GM21717 (cell line): Measurements from ENCODE around the gene ZNF571.

Experiments used
- ATAC-seq: cut with Tn5 transposase; IDR thresholded peaks from one replicate; pipeline ENCODE4 v1.9.1; 2021; ENCODE audit warnings: mild to moderate bottlenecking, moderate library complexity; ENCODE audit not compliant: unreplicated experiment

The ZNF571 gene

DNA sequence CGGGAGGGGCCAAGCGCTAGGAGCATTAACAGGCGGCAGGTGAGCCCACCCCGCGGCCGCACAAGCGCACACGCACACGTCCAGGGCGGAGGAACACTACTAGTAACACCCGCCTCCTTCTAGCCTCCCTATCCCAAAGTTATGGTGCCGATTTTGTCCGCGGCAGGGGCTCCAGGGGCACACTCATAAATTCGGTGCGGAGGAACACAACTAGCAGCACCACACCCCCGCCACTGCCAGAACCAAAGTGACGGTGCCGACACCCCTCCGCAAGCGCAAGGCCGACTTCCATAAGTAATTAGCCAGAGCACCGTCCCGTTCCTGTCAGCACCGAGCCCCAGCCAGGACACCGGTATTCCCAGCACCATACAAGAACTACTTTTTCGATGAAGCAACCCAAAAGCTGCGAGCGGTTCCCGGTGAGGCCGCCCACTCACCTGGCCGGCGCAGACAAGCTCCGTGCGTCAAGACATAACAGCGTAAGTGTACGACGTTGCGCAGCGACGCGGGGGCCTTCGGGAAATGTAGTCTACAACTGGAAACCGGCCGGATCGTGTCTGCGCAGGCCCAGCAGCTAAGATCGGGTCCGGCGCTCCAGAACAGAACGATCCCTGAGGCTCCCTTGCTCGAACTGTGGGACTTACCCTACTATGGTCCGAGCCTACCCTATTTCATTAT, at the start of gene ZNF571, which contains the start of gene ZNF540:
Gene ZNF571, minus strand, starts transcription at position 489 of the 678 bp plus-strand sequence. CDS start 8,116 bp downstream, outside the sequence.
Gene ZNF540, plus strand, starts transcription at position 573 of the 678 bp plus-strand sequence. CDS start 3,572 bp downstream, outside the sequence.
- ATAC-seq: peak; percentile 93

DNA sequence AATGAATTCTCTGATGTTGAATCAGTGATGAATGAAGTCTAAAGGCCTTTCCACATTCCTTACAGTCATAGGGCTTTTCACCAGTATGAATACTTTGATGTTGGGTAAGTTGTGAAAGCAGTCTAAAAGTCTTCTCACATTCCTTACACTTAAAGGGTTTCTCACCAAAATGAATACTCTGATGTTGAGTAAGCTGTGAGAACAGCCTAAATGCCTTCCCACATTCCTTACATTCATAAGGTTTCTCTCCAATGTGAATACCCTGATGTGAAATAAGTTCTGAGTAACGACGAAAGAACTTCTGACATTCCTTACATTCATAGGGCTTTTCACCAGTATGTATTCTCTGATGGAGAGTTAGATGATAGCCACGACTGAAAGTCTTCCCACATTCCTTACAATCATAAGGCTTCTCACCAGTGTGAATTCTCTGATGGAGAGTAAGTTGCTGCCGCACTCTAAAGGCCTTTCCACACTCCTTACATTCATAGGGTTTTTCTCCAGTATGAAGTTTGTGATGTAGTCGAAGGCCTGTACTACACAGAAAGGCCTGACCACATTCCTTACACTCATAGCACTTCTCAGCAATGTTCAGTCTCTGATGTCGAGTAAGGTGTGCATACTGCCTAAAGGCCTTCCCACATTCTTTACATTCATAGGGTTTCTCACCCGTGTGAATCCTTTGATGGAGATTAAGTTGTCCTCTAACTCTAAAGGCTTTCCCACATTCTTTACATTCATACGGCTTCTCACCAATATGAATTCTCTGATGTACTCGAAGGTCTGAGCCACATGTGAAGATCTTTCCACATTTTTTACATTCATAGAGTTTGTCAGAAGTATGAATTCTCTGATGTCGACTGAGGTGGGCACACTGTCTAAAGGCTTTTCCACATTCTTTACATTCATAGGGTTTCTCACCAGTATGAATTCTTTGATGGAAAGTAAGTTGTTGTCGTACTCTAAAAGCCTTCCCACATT, 40.8 kb upstream of the ZNF571 start:
- no peak for ATAC-seq

DNA sequence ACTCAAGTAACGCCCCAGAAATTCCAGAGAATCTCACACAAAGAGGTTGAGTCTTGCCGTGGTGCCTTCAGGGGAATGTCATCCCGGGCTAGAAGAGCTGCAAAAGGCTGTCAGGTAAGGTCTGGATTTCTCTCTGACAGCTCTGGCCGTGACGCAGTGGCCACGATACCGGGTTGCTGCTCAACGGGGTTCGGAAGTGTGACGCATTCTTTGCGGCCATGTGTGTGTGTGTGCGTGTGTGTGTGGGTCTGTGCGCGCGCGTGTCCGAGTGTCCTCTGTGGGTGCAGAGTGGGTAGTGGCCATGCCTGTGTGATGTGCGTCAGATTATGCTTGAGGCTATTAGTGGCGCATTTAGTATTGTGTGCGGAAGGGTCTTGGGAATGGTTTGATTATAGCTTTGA, 390 bp upstream of the ZNF571 start:
- ATAC-seq: peak; percentile 32

DNA sequence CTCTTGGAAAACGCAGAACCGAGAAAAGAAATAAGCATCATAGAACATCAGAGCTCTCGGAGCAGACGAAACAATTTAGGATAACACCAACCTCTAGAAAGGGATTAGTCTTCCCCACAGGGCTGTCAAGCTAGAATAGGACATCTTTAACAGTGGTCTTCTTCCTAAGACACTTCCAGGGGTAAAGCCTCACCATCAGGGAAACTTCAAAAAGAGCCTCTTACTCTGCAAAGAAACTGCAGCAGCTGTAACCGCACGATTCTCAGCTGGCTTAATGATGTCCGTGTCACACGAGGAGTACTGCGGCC, 642 bp downstream of the ZNF571 start:
- no peak for ATAC-seq

DNA sequence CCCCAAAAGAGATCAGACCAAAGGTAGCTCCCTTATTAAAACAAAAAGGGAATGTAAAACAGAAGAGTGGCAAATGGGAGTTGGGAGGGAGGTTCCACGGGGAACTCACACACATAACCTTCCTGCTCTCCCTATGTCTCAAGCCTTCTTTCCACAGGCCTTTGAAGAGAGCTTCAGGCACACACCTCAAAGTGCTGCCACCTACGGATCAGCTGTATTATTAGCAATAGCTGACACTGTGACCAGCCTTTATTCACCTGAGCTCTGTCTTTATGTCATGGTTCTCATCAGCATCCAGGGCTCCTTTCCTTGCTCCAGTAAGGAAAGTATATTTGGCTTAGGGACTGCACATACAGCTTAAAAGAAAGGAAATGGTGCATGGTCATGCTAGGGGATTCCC, 11.3 kb downstream of the ZNF571 start:
- no peak for ATAC-seq

DNA sequence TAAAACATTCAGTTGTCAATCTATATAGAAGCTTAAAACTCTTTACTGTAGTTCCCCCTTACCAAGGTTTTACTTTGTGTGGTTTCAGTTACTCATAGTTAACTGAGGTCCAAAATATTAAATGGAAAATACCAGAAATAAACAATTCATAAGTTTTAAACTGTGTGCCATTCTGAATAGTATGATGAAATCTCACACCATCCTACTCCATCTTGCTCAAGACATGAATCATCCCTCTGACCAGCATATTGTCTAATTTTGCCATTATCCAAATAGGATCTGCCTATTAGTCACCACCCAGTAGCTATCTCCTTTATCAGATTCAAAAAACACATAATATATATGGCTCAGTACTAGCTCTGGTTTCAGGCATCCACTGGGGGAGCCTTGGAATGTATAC, 22.4 kb downstream of the ZNF571 start:
- no peak for ATAC-seq

DNA sequence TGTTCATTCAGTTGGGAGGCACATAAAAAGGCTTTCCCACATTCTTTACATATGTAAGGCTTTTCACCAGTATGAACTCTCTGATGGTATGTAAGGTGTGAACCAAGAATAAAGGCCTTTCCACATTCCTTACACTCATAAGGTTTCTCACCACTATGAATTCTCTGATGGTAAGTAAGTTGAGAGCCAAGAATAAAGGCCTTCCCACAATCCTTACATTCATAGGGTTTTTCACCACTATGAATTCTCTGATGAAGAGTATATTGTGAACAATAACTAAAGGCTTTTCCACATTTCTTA, 29.3 kb downstream of the ZNF571 start:
- no peak for ATAC-seq

DNA sequence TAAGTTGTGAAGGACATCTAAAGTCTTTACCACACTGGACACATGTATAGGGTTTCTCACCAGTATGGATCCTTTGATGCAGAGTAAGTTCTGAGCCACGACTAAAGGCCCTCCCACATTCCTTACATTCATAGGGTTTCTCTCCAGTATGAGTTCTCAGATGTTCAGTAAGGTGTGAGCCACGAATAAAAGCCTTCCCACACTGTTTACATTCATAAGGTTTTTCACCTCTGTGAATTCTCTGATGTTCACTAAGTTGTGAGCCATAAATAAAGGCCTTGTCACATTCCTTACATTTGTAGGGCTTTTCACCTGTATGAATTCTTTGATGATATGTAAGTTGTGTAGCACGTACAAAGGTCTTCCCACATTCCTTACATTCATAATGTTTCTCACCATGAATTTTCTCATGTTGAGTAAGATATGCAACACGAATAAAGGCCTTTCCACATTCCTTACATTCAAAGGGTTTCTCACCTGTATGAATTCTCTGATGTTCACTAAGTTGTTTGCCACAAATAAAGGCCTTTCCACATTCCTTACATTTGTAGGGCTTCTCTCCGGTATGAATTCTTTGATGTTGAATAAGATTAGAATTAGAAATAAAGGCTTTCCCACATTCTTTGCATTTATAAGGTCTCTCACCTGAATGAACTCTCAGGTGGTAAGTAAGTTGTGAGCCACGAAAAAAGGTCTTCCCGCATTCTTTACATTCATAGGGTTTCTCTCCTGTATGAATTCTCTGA, 29.8 kb downstream of the ZNF571 start:
- no peak for ATAC-seq

DNA sequence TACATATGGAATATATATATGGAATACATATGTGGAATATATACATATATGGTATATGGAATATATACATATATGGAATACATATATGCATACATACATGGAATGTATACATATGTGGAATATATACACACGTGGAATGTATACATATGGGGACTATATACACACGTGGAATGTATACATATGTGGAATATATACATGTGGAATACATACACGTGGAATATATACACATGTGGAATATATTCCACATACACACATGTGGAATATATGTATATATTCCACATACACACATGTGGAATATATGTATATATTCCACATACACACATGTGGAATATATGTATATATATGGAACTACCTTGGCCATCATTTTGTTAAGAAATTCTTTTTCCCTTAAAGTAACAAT, 31.1 kb downstream of the ZNF571 start:
- no peak for ATAC-seq

DNA sequence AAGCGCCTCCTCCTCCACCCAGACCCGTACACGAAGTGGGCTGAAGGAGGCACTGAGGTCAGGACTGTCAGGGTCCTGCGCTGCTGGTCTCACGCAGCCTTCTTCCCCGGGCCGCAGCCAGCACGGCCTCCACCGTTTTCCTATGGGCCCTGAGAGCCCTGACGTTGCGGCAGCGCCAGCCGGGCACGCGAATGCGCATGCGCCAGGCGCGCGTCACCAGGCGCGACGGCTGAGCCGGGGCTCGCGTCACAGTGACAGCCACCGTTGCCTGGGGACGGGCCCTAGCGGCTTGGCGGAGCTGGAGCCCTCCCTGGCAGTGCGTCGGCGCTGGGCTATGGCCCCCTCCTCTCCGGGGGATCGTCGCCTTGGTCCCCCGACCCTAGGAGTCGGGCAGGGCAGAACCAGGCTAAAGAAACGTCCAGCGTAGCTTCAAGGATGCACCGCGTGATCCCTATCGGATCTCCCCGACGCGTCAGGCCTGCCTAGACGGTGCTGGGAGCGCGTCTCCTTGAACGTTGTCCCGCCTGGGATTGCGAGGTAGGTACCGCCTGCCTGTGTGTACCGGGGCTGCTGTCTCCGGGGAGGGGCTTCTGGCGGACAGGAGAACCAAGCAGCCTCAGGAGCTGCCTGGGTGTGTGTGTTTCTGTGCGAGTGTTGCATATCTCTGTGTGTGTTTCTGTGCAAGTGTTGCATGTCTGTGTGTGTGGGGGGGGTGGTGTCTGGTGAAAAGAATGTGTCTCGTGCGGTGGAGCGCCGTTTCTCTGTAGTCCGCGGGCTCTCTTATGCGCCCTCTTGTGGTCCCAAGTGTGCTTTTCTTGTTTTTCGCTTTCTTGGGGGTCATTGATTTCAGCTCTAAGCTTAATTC, 43.2 kb downstream of the ZNF571 start:
- peak; percentile 70 for ATAC-seq

DNA sequence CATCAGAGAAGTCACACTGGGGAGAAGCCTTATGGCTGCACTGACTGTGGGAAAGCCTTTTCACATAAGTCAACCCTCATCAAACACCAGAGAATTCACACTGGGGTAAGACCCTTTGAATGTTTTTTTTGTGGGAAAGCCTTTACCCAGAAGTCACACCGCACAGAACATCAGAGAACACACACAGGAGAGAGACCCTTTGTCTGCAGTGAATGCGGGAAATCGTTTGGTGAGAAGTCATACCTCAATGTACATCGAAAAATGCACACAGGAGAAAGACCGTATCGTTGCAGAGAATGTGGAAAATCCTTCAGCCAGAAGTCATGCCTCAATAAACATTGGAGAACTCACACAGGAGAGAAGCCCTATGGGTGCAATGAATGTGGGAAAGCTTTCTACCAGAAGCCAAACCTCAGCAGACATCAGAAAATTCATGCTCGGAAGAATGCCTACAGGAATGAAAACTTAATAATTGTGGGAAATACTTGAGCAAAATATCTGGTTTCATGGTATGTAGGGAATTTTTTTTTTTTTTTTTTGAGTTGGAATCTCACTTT, 57.1 kb downstream of the ZNF571 start:
- no peak for ATAC-seq

DNA sequence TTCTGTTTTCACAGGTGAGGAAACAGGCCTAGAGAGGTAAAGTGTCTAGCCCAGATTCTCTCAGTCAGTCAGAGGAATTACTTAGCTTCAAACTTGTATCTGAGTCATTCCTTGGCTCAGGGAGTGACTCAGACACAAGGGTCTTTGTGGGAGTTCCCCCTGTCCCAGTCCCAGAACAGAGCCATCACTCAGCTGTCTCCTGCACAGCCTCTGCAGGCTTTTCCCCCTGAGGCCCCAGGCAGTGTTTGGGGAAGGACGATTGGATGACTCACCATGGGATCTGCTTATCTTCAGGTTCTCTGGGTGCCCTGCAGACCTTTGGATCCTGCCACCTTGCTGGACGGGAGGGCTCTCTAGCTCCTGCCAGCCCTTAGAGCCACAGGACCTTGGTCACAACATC, 74.7 kb downstream of the ZNF571 start:
- ATAC-seq: no peak
